ENCODE results near the gene NDNF.

- no peak for TF ChIP-seq CTCF (conservative IDR thresholded peaks at IDR 0.05; ENCODE audit: low read length)
- no peak for TF ChIP-seq EZH2phosphoT487 (IDR thresholded peaks at IDR 0.05; ENCODE audit: borderline replicate concordance)
Measured at GRCh38 chr4:121114756-121115155, 42.4 kb upstream of the NDNF start.

Data from Loucy (cell line).